ENCODE measurements around the gene UROS. TPM values are rescaled to one million over a fixed set of nuclear protein-coding genes. Genes with fewer than 3 reads are reported as not detected.

Gene UROS
- polyA plus RNA-seq, 2 of the 4 experiments (the other 2 are of a cell fraction): 52.9 to 71.1 TPM

DNA sequence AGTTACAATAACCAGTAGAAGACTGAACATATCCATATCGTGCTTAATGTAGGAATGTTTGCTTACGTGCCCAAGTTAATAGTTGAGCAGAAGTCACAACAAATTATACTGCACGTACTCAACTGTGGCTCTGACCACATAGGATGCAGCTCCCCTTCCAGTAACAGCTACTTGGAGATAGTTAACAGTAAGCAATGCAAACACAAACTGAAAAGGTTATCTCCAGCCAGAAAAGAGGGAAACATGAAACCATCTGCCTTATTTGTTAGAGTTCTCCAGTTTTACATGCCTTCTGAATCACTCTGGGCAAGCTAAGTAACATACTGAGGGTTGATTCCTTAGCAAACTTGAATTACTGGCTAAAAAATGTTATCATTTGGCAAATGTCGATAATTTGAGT is 48.3 kb upstream of the UROS start:
- no peak for DNase-seq (ENCODE audit: low read depth in 1 of 2, low spot score in 1 of 2)
- no peak overlapping the region for H3K27ac ChIP-seq
- H3K4me3 ChIP-seq: no peak overlapping the region
- ChIA-PET CTCF (interaction anchor here (0.7 to 4.1 kb wide), 4 partner anchors 11 to 632 kb away, joined by 3 to 16 read pairs (median 3); no protein-coding TSS in a partner anchor), POLR2A (no interaction called here)
- ATAC-seq: no peak
- H3K4me2 ChIP-seq: no peak overlapping the region
- H3K4me1 ChIP-seq: 0 out of 3 replicates have a peak, but pooled peaks cover 4% of the 10 kb centered on the region
- H3K9me3 ChIP-seq: peaks cover 7% of the 10 kb centered on the region
- WGBS (ENCODE audit: missing lambda C conversion rate): 89% methylated on average over 4 of the region's 4 CpGs
- FAIRE-seq: no peak
- TF ChIP-seq ESRRA (IDR thresholded peaks at IDR 0.05; ENCODE audit: borderline replicate concordance, low read length) (no peak), TFCP2L1 (CRISPR knock-in tag; IDR thresholded peaks at IDR 0.05) (no peak)

DNA sequence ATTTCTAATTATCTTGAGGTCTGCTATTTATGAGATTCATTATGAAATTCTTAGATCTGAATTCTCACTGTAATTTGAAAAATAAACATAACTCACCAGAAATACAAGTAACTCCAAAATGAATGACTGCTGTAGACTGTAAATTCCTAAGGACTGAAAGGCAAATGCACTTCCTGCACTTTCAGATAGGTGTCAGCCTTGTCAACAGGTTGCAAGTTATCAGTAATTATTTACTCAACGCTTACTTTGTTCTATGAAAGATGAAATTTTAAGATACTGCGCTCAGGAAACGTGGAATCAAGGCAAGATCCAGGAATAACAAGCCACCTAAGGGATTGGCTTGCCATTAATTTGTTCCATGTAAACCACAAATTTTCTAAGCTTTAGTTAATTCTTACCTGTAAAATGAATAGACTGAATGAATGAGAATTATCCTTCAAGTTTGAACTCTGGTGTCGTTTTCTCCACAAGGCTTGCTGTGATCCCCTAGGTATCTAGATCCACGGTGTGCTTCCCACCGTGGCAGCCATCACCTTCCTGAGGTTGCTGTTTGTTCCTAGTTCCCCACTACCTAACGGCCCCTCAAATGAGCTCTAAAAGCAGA is 45.4 kb upstream of the UROS start:
- Histone ChIP-seq H3K9me3 (no peaks in the 10 kb centered on the region), H3K4me1 (0 out of 3 replicates have a peak, but pooled peaks cover 4% of the 10 kb centered on the region), H3K27ac (no peak overlapping the region), H3K4me2 (no peak overlapping the region), H3K4me3 (no peak overlapping the region)
- CTCF ChIA-PET: interaction anchor here (0.7 to 4.1 kb wide), 32 partner anchors 9 to 881 kb away, joined by 3 to 17 read pairs (median 4); partner anchors contain the start of gene DHX32
- POLR2A ChIA-PET: no interaction called here
- TF ChIP-seq SMC3 (IDR thresholded peaks at IDR 0.05): peak; percentile 74
- peak; percentile 89 to 90 for TF ChIP-seq RAD21 (conservative IDR thresholded peaks at IDR 0.05 in 1 of 2, IDR thresholded peaks at IDR 0.05 in 1 of 2)
- TF ChIP-seq KDM1A (IDR thresholded peaks at IDR 0.05; ENCODE audit: low read depth): no peak
- TF ChIP-seq, protein P1, sequence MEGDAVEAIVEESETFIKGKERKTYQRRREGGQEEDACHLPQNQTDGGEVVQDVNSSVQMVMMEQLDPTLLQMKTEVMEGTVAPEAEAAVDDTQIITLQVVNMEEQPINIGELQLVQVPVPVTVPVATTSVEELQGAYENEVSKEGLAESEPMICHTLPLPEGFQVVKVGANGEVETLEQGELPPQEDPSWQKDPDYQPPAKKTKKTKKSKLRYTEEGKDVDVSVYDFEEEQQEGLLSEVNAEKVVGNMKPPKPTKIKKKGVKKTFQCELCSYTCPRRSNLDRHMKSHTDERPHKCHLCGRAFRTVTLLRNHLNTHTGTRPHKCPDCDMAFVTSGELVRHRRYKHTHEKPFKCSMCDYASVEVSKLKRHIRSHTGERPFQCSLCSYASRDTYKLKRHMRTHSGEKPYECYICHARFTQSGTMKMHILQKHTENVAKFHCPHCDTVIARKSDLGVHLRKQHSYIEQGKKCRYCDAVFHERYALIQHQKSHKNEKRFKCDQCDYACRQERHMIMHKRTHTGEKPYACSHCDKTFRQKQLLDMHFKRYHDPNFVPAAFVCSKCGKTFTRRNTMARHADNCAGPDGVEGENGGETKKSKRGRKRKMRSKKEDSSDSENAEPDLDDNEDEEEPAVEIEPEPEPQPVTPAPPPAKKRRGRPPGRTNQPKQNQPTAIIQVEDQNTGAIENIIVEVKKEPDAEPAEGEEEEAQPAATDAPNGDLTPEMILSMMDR (IDR thresholded peaks at IDR 0.05): peak; percentile 88
- ATAC-seq (peak; percentile 73 to 87; a peak in 4 of 6 replicates), DNase-seq (ENCODE audit: low read depth in 1 of 2, low spot score in 1 of 2) (peak; percentile 28 to 74), FAIRE-seq (peak; percentile 85)
- WGBS (ENCODE audit: missing lambda C conversion rate): 36% methylated on average over 7 of the region's 7 CpGs

DNA sequence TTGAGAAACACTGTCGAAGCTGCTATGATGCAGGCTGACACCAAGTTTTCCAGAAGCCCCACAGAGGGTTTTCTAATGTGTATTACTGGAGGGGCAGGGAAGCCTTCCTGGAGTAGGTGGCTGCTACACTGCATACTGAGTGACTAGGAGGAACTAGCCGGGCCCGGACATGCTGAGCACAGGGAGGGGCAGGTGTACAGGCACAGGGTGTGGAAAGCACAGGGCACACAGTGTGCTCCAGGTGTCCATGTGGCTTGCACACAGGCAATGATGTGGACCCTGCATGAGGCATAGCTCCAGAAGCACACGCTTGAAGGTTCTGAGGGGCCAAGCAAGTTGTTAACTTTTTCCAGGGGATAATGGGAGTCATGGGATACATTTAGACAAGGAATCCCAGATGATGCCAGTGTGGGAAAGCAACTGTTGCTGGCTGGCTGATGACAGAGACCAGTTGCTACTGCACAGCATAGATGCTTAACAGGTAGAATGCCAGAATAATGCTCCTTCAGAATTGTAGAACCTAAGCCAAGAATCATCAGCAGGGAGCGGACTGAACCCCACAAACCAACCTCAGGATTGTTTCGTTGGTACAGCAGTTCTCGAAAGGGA is 43.5 kb upstream of the UROS start:
- Histone ChIP-seq H3K9me3 (no peaks in the 10 kb centered on the region), H3K4me2 (no peak overlapping the region), H3K4me1 (0 out of 3 replicates have a peak, but pooled peaks cover 4% of the 10 kb centered on the region), H3K27ac (no peak overlapping the region), H3K4me3 (no peak overlapping the region)
- DNase-seq (ENCODE audit: low read depth in 1 of 2, low spot score in 1 of 2) (no peak), FAIRE-seq (no peak), ATAC-seq (no peak)
- ChIA-PET CTCF (interaction anchor here (0.9 to 3.4 kb wide), 5 partner anchors 10 to 637 kb away, joined by 3 to 11 read pairs (median 10); no protein-coding TSS in a partner anchor), POLR2A (interaction anchor here (1.1 kb wide), 1 partner anchor 44 kb away, joined by 3 read pairs; the partner anchor contains the start of genes BCCIP and UROS)
- TF ChIP-seq HOXA7 (CRISPR knock-in tag; IDR thresholded peaks at IDR 0.05) (no peak), GATA3 (IDR thresholded peaks at IDR 0.05; ENCODE audit: borderline replicate concordance) (no peak), CEBPB (IDR thresholded peaks at IDR 0.05) (no peak), HDAC2 (IDR thresholded peaks at IDR 0.05) (no peak), RCOR1 (IDR thresholded peaks at IDR 0.05; ENCODE audit: low read depth, low read length) (no peak), JUNB (IDR thresholded peaks at IDR 0.05) (no peak), MYC (IDR thresholded peaks at IDR 0.05; ENCODE audit: borderline replicate concordance, low read length) (no peak), MAZ (IDR thresholded peaks at IDR 0.05; ENCODE audit: borderline replicate concordance, low read depth, low read length) (no peak), HOXB5 (CRISPR knock-in tag; IDR thresholded peaks at IDR 0.05) (no peak), NPAS2 (CRISPR knock-in tag; IDR thresholded peaks at IDR 0.05; ENCODE audit: borderline replicate concordance) (no peak)
- WGBS (ENCODE audit: missing lambda C conversion rate): 98% methylated on average over 5 of the region's 7 CpGs

DNA sequence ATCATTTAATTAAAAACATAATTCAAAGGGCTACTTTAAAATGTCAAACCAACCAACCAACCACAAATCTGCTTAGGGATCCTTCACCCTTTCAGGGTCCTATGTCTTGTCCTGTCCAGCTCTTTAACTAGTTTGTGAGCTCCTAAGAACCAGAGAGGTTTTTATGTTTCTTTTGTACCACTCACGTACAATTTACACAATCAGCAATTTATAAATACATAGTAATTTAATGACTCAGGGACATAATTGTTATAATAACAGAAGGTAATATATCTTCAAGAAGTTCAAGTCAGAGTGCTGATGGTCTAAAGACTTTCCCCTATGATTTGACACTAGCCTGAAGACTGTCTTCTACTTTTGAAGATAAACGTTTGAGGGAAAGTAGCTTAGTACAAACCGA is 42.1 kb upstream of the UROS start:
- WGBS (ENCODE audit: missing lambda C conversion rate): 89% methylated on average over 3 of the region's 3 CpGs
- H3K4me3 ChIP-seq: no peak overlapping the region
- CTCF ChIA-PET: interaction anchor here (1.6 to 2.1 kb wide), 3 partner anchors 9 to 847 kb away, joined by 3 to 11 read pairs (median 8); no protein-coding TSS in a partner anchor
- TF ChIP-seq KDM1A (IDR thresholded peaks at IDR 0.05; ENCODE audit: low read depth) (no peak), HDAC2 (IDR thresholded peaks at IDR 0.05) (no peak), FOXS1 (CRISPR knock-in tag; IDR thresholded peaks at IDR 0.05) (no peak), CHD2 (IDR thresholded peaks at IDR 0.05; ENCODE audit: low read length, partially characterized antibody) (no peak), MAFK (IDR thresholded peaks at IDR 0.05; ENCODE audit: partially characterized antibody) (peak; percentile 78), MYC (IDR thresholded peaks at IDR 0.05; ENCODE audit: borderline replicate concordance, low read length) (no peak), RFX5 (IDR thresholded peaks at IDR 0.05) (no peak)
- H3K9me3 ChIP-seq: no peaks in the 10 kb centered on the region
- POLR2A ChIA-PET: interaction anchor here (0.6 kb wide), 1 partner anchor 11 kb away, joined by 8 read pairs; no protein-coding TSS in a partner anchor
- H3K4me1 ChIP-seq: 0 out of 3 replicates have a peak, but pooled peaks cover 4% of the 10 kb centered on the region
- DNase-seq (ENCODE audit: low read depth in 1 of 2, low spot score in 1 of 2) (no peak), FAIRE-seq (no peak), ATAC-seq (no peak)
- no peak overlapping the region for H3K27ac ChIP-seq
- H3K4me2 ChIP-seq: no peak overlapping the region
